HepG2 (cell line): Measurements from ENCODE around the gene GBGT1. TPM values are rescaled to one million over a fixed set of nuclear protein-coding genes. Genes with fewer than 3 reads are reported as not detected.

Experiments
- GABPA ChIP-seq, 2 experiments: IDR thresholded peaks; 2 replicates each; pipeline ENCODE4 v1.6.1; 2011 to 2016; ENCODE audit warnings: low read depth in 2 of 2, low read length in 1 of 2, missing biosample characterization in 1 of 2, missing genetic modification characterization in 1 of 2
- HOXA5 ChIP-seq: sonication (generic); formaldehyde crosslinking; IDR thresholded peaks from 2 replicates; pipeline ENCODE4 v1.4.0; 2020; ENCODE audit warnings: missing genetic modification reagents
- NFATC3 ChIP-seq: sonication (generic); formaldehyde crosslinking; IDR thresholded peaks from 2 replicates; pipeline ENCODE4 v1.5.1; 2020; ENCODE audit warnings: mild to moderate bottlenecking, missing genetic modification reagents
- SNAI1 ChIP-seq: sonication (generic); formaldehyde crosslinking; IDR thresholded peaks from 2 replicates; pipeline ENCODE4 v1.5.0; 2020; ENCODE audit warnings: mild to moderate bottlenecking, missing genetic modification reagents, borderline replicate concordance
- ZNF446 ChIP-seq: sonication (generic); formaldehyde crosslinking; IDR thresholded peaks from 2 replicates; pipeline ENCODE4 v1.5.0; 2020; ENCODE audit warnings: mild to moderate bottlenecking, missing genetic modification reagents
- ZNF709 ChIP-seq: sonication (generic); formaldehyde crosslinking; IDR thresholded peaks from 2 replicates; pipeline ENCODE4 v1.5.0; 2020; ENCODE audit warnings: mild to moderate bottlenecking, missing genetic modification reagents
- ZNF766 ChIP-seq: sonication (generic); formaldehyde crosslinking; IDR thresholded peaks from 2 replicates; pipeline ENCODE4 v1.5.0; 2020; ENCODE audit warnings: missing genetic modification reagents, borderline replicate concordance
- polyA plus RNA-seq, 8 experiments: library from polyadenylated mRNA; depleted of rRNA in 3 of 8; stranded (reverse) in 7 of 8; unstranded in 1 of 8; fragments of >200 nt; fragmentation: Illumina TruSeq in 4 of 8; extraction: Trizol in 4 of 8; gene quantifications; 2 replicates each; pipeline versions ENCODE4 v1.2.1 to v1.2.3, GENCODE V29; 2011 to 2016; ENCODE audit warnings: low read depth in 4 of 8, missing spikeins in 1 of 8, mixed read lengths in 1 of 8; ENCODE audit not compliant: insufficient read depth in 1 of 8
- total RNA-seq, 5 experiments: library from RNA; depleted of rRNA; stranded (reverse); fragments of >200 nt; fragmentation: Illumina TruSeq; extraction: Trizol; gene quantifications; 2 replicates each; pipeline ENCODE4 v1.2.3, GENCODE V29; 2016; ENCODE audit warnings: low read depth in 1 of 5
- TF ChIP-seq, protein P1 (sequence below): sonication (generic); formaldehyde crosslinking; IDR thresholded peaks from 2 replicates; pipeline ENCODE4 v1.4.0; 2020; ENCODE audit warnings: missing genetic modification reagents
- TF ChIP-seq, protein P2 (sequence below): sonication (generic); formaldehyde crosslinking; IDR thresholded peaks from 2 replicates; pipeline ENCODE4 v1.9.0; 2021; ENCODE audit warnings: missing genetic modification reagents, borderline replicate concordance
- TF ChIP-seq, protein P3 (sequence below): sonication (generic); formaldehyde crosslinking; IDR thresholded peaks from 2 replicates; pipeline ENCODE4 v1.5.1; 2020; ENCODE audit warnings: missing genetic modification reagents, mild to moderate bottlenecking, borderline replicate concordance
- TF ChIP-seq, protein P4 (sequence below): sonication (generic); formaldehyde crosslinking; IDR thresholded peaks from 2 replicates; pipeline ENCODE4 v1.8.0; 2022; ENCODE audit warnings: mild to moderate bottlenecking, missing genetic modification reagents, borderline replicate concordance

GBGT1 gene
- total and polyA plus RNA-seq, 2 of the 13 experiments (the other 11 are each of a cell fraction or from before 2014, with no cell fraction given) = not detected

DNA sequence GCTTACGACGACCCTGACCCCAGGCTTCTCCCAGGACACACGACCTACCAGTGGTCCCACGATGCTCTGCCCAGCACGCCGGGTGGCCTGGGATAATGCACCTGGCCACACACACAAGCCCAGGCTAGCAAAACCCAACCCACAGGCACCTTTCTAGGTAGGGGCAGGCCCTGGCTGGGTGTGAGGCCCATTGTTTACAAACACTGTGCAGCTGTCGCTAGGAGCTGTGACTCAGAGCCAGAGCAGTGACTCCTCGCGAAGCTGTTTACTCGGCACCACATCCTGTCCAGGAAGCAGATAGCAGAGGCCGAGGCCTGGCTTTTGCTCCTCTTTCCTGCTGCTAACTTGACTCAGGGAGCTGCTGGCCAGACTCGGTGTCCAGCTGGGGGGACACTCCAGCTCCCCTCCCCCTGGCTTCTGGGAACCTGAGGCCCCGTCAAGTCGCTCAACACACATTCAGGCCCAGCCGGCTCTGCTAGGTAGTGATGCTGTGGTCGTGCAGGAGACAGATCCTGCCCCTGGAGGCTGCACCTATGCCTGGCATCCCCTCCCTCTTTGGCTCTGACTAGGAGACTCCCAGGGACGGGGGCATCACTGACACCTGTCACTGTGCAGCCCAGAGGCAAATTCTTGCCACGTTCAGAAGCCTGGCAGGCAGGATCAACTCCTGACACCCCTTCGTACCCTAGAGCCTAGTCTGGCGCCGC is 29.9 kb downstream of the GBGT1 start (continued):
- TF ChIP-seq, protein P1, sequence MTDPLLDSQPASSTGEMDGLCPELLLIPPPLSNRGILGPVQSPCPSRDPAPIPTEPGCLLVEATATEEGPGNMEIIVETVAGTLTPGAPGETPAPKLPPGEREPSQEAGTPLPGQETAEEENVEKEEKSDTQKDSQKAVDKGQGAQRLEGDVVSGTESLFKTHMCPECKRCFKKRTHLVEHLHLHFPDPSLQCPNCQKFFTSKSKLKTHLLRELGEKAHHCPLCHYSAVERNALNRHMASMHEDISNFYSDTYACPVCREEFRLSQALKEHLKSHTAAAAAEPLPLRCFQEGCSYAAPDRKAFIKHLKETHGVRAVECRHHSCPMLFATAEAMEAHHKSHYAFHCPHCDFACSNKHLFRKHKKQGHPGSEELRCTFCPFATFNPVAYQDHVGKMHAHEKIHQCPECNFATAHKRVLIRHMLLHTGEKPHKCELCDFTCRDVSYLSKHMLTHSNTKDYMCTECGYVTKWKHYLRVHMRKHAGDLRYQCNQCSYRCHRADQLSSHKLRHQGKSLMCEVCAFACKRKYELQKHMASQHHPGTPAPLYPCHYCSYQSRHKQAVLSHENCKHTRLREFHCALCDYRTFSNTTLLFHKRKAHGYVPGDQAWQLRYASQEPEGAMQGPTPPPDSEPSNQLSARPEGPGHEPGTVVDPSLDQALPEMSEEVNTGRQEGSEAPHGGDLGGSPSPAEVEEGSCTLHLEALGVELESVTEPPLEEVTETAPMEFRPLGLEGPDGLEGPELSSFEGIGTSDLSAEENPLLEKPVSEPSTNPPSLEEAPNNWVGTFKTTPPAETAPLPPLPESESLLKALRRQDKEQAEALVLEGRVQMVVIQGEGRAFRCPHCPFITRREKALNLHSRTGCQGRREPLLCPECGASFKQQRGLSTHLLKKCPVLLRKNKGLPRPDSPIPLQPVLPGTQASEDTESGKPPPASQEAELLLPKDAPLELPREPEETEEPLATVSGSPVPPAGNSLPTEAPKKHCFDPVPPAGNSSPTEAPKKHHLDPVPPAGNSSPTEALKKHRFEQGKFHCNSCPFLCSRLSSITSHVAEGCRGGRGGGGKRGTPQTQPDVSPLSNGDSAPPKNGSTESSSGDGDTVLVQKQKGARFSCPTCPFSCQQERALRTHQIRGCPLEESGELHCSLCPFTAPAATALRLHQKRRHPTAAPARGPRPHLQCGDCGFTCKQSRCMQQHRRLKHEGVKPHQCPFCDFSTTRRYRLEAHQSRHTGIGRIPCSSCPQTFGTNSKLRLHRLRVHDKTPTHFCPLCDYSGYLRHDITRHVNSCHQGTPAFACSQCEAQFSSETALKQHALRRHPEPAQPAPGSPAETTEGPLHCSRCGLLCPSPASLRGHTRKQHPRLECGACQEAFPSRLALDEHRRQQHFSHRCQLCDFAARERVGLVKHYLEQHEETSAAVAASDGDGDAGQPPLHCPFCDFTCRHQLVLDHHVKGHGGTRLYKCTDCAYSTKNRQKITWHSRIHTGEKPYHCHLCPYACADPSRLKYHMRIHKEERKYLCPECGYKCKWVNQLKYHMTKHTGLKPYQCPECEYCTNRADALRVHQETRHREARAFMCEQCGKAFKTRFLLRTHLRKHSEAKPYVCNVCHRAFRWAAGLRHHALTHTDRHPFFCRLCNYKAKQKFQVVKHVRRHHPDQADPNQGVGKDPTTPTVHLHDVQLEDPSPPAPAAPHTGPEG (CRISPR knock-in tag) = no peak
- TF ChIP-seq NFATC3 (CRISPR knock-in tag) (0 out of 2 replicates have a peak, but pooled peaks have one; percentile 67), ZNF709 (CRISPR knock-in tag) (peak; percentile 40; the same call in 1 of the 2 replicates), GABPA (IDR thresholded peaks at IDR 0.05; ENCODE audit: low read depth, low read length) (no peak), GABPA (CRISPR knock-in tag; IDR thresholded peaks at IDR 0.05; ENCODE audit: low read depth) (peak; percentile 57), ZNF446 (CRISPR knock-in tag) (no peak), ZNF766 (CRISPR knock-in tag) (peak; percentile 62; the same call in 1 of the 2 replicates), SNAI1 (no peak), HOXA5 (CRISPR knock-in tag) (0 out of 2 replicates have a peak, but pooled peaks have one; percentile 51)
- TF ChIP-seq, protein P2, sequence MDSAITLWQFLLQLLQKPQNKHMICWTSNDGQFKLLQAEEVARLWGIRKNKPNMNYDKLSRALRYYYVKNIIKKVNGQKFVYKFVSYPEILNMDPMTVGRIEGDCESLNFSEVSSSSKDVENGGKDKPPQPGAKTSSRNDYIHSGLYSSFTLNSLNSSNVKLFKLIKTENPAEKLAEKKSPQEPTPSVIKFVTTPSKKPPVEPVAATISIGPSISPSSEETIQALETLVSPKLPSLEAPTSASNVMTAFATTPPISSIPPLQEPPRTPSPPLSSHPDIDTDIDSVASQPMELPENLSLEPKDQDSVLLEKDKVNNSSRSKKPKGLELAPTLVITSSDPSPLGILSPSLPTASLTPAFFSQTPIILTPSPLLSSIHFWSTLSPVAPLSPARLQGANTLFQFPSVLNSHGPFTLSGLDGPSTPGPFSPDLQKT = no peak
- TF ChIP-seq, protein P3, sequence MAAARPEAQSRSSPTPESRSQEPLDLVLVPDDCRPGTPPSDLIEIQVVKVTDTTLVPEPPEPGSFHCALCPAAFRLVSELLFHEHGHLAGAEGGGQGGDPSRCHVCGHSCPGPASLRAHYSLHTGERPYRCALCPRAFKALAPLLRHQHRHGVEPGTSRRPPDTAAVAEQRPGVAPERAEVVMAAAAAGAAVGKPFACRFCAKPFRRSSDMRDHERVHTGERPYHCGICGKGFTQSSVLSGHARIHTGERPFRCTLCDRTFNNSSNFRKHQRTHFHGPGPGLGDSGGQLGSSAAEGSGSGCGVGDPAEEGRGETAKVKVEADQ = 0 out of 2 replicates have a peak, but pooled peaks have one; percentile 27
- TF ChIP-seq, protein P4, sequence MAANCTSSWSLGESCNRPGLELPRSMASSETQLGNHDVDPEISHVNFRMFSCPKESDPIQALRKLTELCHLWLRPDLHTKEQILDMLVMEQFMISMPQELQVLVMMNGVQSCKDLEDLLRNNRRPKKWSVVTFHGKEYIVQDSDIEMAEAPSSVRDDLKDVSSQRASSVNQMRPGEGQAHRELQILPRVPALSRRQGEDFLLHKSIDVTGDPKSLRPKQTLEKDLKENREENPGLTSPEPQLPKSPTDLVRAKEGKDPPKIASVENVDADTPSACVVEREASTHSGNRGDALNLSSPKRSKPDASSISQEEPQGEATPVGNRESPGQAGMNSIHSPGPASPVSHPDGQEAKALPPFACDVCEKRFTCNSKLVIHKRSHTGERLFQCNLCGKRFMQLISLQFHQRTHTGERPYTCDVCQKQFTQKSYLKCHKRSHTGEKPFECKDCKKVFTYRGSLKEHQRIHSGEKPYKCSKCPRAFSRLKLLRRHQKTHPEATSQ (CRISPR knock-in tag) = no peak
